Parathyroid adenoma (tissue), 2 donors: ENCODE data around the gene PRDX3.

Experiments used
- H2AFZ ChIP-seq: fragments of 300-600 bp; sonication (generic); one replicate; pipeline ENCODE4 v1.7.0; 2017; ENCODE audit warnings: antibody characterized with exemption, mild to moderate bottlenecking
- H3K27ac ChIP-seq: fragments of 300-600 bp; sonication (generic); one replicate; pipeline ENCODE4 v1.7.0; 2017
- H3K27me3 ChIP-seq: fragments of 300-600 bp; sonication (generic); one replicate; pipeline ENCODE4 v1.7.0; 2017; ENCODE audit warnings: low read length; ENCODE audit not compliant: control insufficient read depth, insufficient read depth
- H3K36me3 ChIP-seq: fragments of 300-600 bp; sonication (generic); one replicate; pipeline ENCODE4 v1.7.0; 2017; ENCODE audit warnings: low read length; ENCODE audit not compliant: control insufficient read depth, insufficient read depth
- H3K4me1 ChIP-seq: fragments of 300-600 bp; sonication (generic); one replicate; pipeline ENCODE4 v1.7.0; 2017; ENCODE audit warnings: control low read depth
- H3K4me2 ChIP-seq: fragments of 300-600 bp; sonication (generic); one replicate; pipeline ENCODE4 v1.7.0; 2017; ENCODE audit warnings: low read length
- H3K4me3 ChIP-seq: fragments of 300-600 bp; sonication (generic); one replicate; pipeline ENCODE4 v1.7.0; 2017; ENCODE audit warnings: low read depth, low read length
- H3K79me2 ChIP-seq: fragments of 300-600 bp; sonication (generic); one replicate; pipeline ENCODE4 v1.7.0; 2017; ENCODE audit warnings: control low read depth
- H3K9ac ChIP-seq: fragments of 300-600 bp; sonication (generic); one replicate; pipeline ENCODE4 v1.7.0; 2017; ENCODE audit warnings: mild to moderate bottlenecking
- H3K9me3 ChIP-seq: fragments of 300-600 bp; sonication (generic); one replicate; pipeline ENCODE4 v1.7.0; 2017; ENCODE audit warnings: low read length; ENCODE audit not compliant: control insufficient read depth
- CTCF ChIP-seq: fragments of 300-600 bp; sonication (generic); IDR thresholded peaks from one replicate; pipeline ENCODE4 v1.7.0; 2017; ENCODE audit warnings: antibody characterized with exemption, mild to moderate bottlenecking
- donor health status: primary hyperparathyroidism.

Gene PRDX3

GRCh38 chr10:119129721-119130120 is 48.9 kb downstream of the PRDX3 start:
- no peak overlapping the region for H2AFZ ChIP-seq
- H3K36me3 ChIP-seq = no peaks in the 10 kb centered on the region
- no peak overlapping the region for H3K4me3 ChIP-seq
- no peak overlapping the region for H3K9ac ChIP-seq
- no peak overlapping the region for H3K27ac ChIP-seq
- TF ChIP-seq CTCF = no peak
- no peaks in the 10 kb centered on the region for H3K9me3 ChIP-seq
- H3K79me2 ChIP-seq = no peaks in the 10 kb centered on the region
- no peaks in the 10 kb centered on the region for H3K27me3 ChIP-seq
- no peak overlapping the region for H3K4me2 ChIP-seq
- H3K4me1 ChIP-seq = no peaks in the 10 kb centered on the region

DNA sequence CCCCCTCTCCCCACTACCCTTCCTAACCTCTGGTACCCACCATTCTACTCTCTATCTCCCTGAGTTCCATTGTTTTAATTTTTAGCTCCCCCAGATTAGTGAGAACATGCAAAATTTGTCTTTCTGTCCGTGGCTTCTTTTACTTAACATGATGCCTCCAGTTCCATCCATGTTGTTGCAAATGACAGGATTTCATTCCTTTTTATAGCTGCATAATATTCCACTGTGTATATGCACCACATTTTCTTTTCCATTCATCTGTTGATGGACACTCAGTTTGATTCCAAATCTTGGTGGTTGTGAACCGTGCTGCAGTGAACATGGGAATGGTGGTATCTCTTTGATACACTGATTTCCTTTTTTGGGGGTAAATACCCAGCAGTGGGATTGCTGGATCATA is 52.7 kb downstream of the PRDX3 start:
- no peak overlapping the region for H3K4me2 ChIP-seq
- H3K79me2 ChIP-seq = no peaks in the 10 kb centered on the region
- no peaks in the 10 kb centered on the region for H3K9me3 ChIP-seq
- TF ChIP-seq CTCF = no peak
- no peaks in the 10 kb centered on the region for H3K27me3 ChIP-seq
- H3K9ac ChIP-seq = no peak overlapping the region
- no peak overlapping the region for H3K4me3 ChIP-seq
- no peaks in the 10 kb centered on the region for H3K36me3 ChIP-seq
- H3K27ac ChIP-seq = no peak overlapping the region
- no peak overlapping the region for H2AFZ ChIP-seq
- no peaks in the 10 kb centered on the region for H3K4me1 ChIP-seq

DNA sequence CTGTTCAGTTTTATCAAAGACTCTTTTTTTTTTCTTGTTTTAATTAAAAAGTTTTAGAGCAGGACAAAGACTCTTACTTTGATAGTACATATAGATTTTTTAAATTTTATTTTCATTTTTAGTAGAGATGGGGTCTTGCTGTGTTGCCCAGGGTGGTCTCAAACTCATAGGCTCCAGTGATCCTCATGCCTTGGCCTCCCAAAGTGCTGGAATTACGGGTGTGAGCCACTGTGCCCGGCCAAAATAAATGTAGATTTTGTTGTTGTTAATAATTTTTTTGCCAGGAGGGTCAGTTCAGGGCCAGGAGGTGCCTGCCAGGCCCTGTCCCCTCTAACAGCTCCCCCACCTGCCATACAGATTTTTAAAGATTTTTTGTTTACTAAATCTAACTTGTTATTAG is 57.7 kb downstream of the PRDX3 start:
- H3K4me2 ChIP-seq = no peak overlapping the region
- H2AFZ ChIP-seq = no peak overlapping the region
- no peaks in the 10 kb centered on the region for H3K9me3 ChIP-seq
- H3K27me3 ChIP-seq = no peaks in the 10 kb centered on the region
- H3K79me2 ChIP-seq = no peaks in the 10 kb centered on the region
- H3K9ac ChIP-seq = no peak overlapping the region
- no peaks in the 10 kb centered on the region for H3K36me3 ChIP-seq
- no peaks in the 10 kb centered on the region for H3K4me1 ChIP-seq
- H3K4me3 ChIP-seq = no peak overlapping the region
- no peak overlapping the region for H3K27ac ChIP-seq
- no peak for TF ChIP-seq CTCF

GRCh38 chr10:119120413-119120867 is 58.2 kb downstream of the PRDX3 start:
- Histone ChIP-seq H3K4me3 (no peak overlapping the region), H3K9ac (no peak overlapping the region), H3K4me1 (no peaks in the 10 kb centered on the region), H3K4me2 (no peak overlapping the region), H2AFZ (no peak overlapping the region), H3K36me3 (no peaks in the 10 kb centered on the region), H3K27ac (no peak overlapping the region), H3K27me3 (no peaks in the 10 kb centered on the region), H3K79me2 (no peaks in the 10 kb centered on the region), H3K9me3 (no peaks in the 10 kb centered on the region)
- no peak for TF ChIP-seq CTCF

DNA sequence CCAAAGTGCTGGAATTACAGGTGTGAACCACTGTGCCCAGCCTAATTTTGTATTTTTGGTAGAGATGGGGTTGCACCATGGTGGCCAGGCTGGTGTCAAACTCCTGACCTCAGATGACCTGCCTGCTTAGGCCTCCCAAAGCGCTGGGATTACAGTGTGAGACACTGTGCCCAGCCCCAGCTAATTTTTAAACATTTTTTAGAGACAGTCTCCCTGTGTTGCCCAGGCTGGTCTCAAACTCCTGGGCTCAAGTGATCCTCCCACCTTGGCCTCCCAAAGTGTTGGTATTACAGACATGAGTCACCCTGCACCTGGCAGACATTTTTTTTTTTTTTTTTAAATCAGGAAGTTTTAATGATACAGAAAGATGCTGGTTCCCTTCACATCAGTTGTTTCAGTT is 59.2 kb downstream of the PRDX3 start:
- Histone ChIP-seq H3K4me2 (no peak overlapping the region), H3K4me1 (no peaks in the 10 kb centered on the region), H3K9me3 (no peaks in the 10 kb centered on the region), H3K27ac (no peak overlapping the region), H3K4me3 (no peak overlapping the region), H3K36me3 (no peaks in the 10 kb centered on the region), H3K79me2 (no peaks in the 10 kb centered on the region), H2AFZ (no peak overlapping the region), H3K9ac (no peak overlapping the region), H3K27me3 (no peaks in the 10 kb centered on the region)
- no peak for TF ChIP-seq CTCF
